HG02970 (cell line): ENCODE results near the gene USP9Y.
"Not testable (repeated sequence)": the region's sequence is repeated elsewhere in the genome, so short reads cannot be mapped to it uniquely, and the experiment has no call there.

ENCODE experiments used
- ATAC-seq: cut with Tn5 transposase; IDR thresholded peaks from one replicate; pipeline ENCODE4 v1.9.1; 2021; ENCODE audit warnings: mild to moderate bottlenecking, moderate library complexity, moderate number of reproducible peaks; ENCODE audit not compliant: unreplicated experiment, low FRiP score

The USP9Y gene

GRCh38 chrY:12701181-12701695 lies at the start of gene USP9Y:
TSS of gene USP9Y (plus strand) at chrY:12701231. CDS start at chrY:12709448, 8,217 bp downstream.
- no peak for ATAC-seq

- no peak for ATAC-seq
Measured at GRCh38 chrY:12651621-12652036, 49.4 kb upstream of the USP9Y start.

GRCh38 chrY:12661745-12662681 lies 39.0 kb upstream of the USP9Y start:
- ATAC-seq: no peak

- no peak for ATAC-seq
Measured at GRCh38 chrY:12662745-12663591, 38.1 kb upstream of the USP9Y start.

- not testable (repeated sequence) for ATAC-seq
Measured at GRCh38 chrY:12663845-12664244, 37.2 kb upstream of the USP9Y start.

- no peak for ATAC-seq
Measured at GRCh38 chrY:12678111-12678510, 22.9 kb upstream of the USP9Y start.

- ATAC-seq: no peak
Measured at GRCh38 chrY:12681535-12681934, 19.5 kb upstream of the USP9Y start.

- no peak for ATAC-seq
Measured at GRCh38 chrY:12688337-12688736, 12.7 kb upstream of the USP9Y start.

- no peak for ATAC-seq
Measured at GRCh38 chrY:12700087-12700486, 944 bp upstream of the USP9Y start.

GRCh38 chrY:12702174-12702573 lies 1.1 kb downstream of the USP9Y start:
- ATAC-seq: no peak

GRCh38 chrY:12710460-12710859 lies 9.4 kb downstream of the USP9Y start:
- no peak for ATAC-seq

GRCh38 chrY:12715376-12715775 lies 14.3 kb downstream of the USP9Y start:
- no peak for ATAC-seq

- ATAC-seq: no peak
Measured at GRCh38 chrY:12729746-12730145, 28.7 kb downstream of the USP9Y start.

- ATAC-seq: no peak
Measured at GRCh38 chrY:12733625-12734024, 32.6 kb downstream of the USP9Y start.

- no peak for ATAC-seq
Measured at GRCh38 chrY:12734051-12734450, 33.0 kb downstream of the USP9Y start.

- ATAC-seq: no peak
Measured at GRCh38 chrY:12741414-12741813, 40.4 kb downstream of the USP9Y start.

GRCh38 chrY:12742725-12743124 lies 41.7 kb downstream of the USP9Y start:
- no peak for ATAC-seq

- no peak for ATAC-seq
Measured at GRCh38 chrY:12744091-12744490, 43.1 kb downstream of the USP9Y start.

GRCh38 chrY:12749293-12749692 lies 48.3 kb downstream of the USP9Y start:
- no peak for ATAC-seq

- no peak for ATAC-seq
Measured at GRCh38 chrY:12752856-12753255, 51.8 kb downstream of the USP9Y start.

- ATAC-seq: no peak
Measured at GRCh38 chrY:12756021-12756420, 55.0 kb downstream of the USP9Y start.
